GM08714 (cell line): ENCODE measurements around the gene PRUNE2.

Experiments
- H3K4me3 ChIP-seq: fragments of 200-500 bp; sonication (Bioruptor generic); 2 replicates; pipeline ENCODE4 v1.5.1; 2014; ENCODE audit warnings: mild to moderate bottlenecking, low read length, inconsistent platforms
- ZNF274 ChIP-seq: IDR thresholded peaks from 2 replicates; pipeline ENCODE4 v1.6.1; 2012; ENCODE audit warnings: mild to moderate bottlenecking, low read depth, low read length

Gene PRUNE2

GRCh38 chr9:76592974-76593347, 313.0 kb downstream of the PRUNE2 start:
- H3K4me3 ChIP-seq, result no peak overlapping the region
- TF ChIP-seq ZNF274, result no peak

- TF ChIP-seq ZNF274, result no peak
- H3K4me3 ChIP-seq, result no peak overlapping the region
Measured at GRCh38 chr9:76592091-76592973, 313.6 kb downstream of the PRUNE2 start.

DNA sequence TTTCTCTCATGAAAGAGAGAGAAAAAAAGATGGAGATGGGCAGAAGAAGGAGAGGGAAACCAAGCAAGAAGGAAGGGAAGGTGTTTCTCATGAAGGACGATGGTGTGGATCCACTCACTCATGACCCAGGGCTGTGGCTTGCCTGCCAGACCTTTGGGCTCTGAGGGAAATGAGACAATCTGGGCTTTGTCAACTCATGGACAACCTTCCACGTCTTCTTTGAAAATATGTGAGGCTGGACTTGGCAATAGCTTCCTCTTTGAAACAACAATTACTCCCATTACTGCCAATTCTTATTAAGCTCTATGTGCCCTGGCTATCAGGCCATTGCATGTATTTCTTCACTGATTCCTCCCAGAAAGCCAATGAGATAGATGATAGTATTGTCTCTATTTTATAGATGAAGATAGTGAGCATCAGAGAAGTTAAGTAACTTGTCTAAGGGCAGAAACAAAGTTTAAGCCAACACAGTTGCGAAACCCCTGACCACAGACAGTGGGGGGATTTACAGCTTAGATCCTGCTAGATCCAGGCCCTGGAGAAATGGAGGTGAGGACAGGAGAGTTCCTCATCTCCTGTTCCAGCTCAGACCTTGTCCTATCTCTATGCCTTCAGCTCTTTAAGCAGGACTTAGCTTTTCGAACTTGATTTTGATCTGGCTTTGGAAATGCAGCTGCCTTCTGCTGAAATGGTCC, 314.5 kb downstream of the PRUNE2 start:
- TF ChIP-seq ZNF274, result no peak
- no peak overlapping the region for H3K4me3 ChIP-seq

- no peak for TF ChIP-seq ZNF274
- H3K4me3 ChIP-seq, result no peak overlapping the region
Measured at GRCh38 chr9:76588316-76588715, 317.6 kb downstream of the PRUNE2 start.

GRCh38 chr9:76586390-76587314, 319.3 kb downstream of the PRUNE2 start:
- TF ChIP-seq ZNF274, result no peak
- no peak overlapping the region for H3K4me3 ChIP-seq

DNA sequence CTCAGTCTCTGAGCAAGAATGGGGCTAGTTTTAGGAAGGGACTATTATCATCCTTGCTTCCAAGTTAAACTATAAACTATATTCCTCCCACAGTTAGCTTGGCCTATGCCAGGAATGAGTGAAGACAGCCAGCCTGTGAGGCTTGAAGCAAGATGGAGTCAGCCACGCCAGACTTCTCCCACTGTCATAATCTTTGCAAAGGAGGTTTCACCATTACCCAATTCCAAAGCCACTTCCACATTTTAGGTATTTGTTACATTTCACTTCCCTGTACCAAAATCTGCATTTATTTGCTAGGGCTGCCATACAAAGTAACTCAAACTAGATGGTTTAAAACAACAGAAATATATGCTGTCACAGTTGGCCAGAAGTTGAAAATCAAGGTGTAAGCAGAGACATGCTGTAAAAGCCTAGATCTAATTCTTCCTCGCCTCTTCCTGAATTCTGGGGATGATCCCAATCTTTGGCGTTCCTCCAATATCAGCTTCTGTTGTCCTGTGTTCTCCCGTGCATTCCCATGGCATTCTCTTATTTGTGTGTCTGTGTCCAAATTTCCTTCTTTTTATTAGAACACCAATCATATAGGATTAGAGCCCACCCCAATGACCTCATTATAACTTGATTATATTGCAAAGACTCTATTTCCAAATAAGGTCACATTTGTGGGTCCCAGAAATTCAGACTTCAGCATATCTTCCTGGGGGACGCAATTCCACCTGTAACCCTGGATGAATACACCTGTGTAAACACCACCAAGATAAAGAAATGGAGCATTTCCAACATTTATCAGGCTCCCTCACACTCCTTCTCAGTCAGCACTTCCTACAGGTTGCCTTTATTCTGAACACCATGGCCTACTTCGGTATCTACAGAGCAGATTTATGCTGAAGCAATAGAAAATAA, 320.2 kb downstream of the PRUNE2 start:
- no peak for TF ChIP-seq ZNF274
- no peak overlapping the region for H3K4me3 ChIP-seq

GRCh38 chr9:76583256-76583655, 322.7 kb downstream of the PRUNE2 start:
- no peak for TF ChIP-seq ZNF274
- no peak overlapping the region for H3K4me3 ChIP-seq

DNA sequence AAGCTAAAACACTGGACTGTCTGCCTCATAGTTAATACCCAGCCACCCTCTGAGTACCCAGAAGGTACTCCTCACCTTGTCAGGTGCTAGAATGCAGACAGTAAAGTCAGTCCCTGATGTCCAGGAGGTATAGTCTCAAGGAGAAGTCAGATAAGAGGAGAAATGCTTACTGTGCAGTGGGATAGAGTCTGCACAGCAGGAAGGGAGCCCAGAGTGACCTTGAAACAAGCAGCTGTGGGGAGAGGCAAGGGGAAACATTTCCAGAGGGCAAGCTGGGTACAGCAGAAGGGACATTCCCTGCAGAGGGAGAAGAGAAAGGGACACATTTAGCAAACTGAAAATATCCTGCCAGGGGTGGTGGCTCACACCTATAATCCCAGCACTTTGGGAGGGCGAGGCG, 324.2 kb downstream of the PRUNE2 start:
- no peak for TF ChIP-seq ZNF274
- H3K4me3 ChIP-seq, result no peak overlapping the region

DNA sequence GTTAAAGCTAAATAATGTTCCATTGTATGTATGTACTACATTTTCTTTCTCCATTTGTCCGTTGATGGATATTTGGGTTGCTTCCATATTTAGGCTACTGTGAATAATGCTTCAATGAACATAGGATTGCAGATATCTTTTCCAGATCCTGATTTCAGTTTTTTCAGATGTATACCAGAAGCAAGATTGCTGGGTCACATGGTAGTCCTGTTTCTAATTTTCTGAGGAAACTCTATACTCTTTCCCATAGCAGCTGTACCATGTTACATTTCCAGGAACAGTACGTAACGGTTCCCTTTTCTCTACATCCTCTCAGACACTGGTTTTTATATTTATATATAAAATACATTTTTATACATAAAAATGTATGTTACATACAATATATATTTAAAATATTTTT, 325.1 kb downstream of the PRUNE2 start:
- no peak overlapping the region for H3K4me3 ChIP-seq

GRCh38 chr9:76580188-76580587, 325.7 kb downstream of the PRUNE2 start:
- no peak overlapping the region for H3K4me3 ChIP-seq
- no peak for TF ChIP-seq ZNF274

More for the DNA sequence above, 325.1 kb downstream of the PRUNE2 start:
- TF ChIP-seq ZNF274, result no peak

DNA sequence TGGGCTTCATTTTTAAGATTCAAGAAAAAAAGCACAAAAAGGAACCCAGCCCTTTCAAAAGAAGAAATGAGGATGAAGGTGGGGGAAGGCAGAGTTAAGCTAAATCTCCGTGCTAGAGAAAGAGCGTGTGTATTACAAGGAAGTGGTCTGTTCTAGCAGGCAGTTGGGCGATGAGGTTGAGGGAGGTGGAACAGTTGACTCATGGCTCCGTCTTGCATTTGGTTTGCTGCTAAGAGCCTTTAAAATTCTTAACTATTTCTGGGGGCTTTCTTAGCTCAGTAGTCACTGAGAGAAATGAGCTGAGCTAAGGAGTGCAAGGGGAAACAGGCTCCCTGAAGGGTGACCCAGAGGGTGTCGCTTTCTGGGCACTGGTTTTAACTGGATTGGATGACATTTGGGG, 329.6 kb downstream of the PRUNE2 start:
- TF ChIP-seq ZNF274, result no peak
- no peak overlapping the region for H3K4me3 ChIP-seq

DNA sequence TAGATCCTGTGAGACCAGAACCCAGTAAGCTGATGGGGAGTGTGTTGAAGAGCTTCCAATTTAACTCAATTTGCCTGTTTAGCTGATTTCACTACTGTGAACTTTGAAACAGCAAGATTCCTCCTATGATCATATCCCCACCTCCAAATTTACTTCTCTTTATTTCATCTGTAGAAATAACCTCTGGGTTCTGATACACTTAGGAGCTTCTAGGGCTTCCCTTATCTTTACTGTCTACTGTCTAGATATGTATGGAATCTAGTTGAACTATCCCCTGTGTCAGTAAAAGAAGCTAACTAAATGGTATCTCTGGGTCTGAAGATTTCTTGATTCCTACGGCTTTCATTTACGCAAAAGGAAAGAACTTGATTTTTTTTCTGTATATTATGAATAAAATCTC, 330.2 kb downstream of the PRUNE2 start:
- no peak for TF ChIP-seq ZNF274

More for the DNA sequence above, 330.2 kb downstream of the PRUNE2 start:
- H3K4me3 ChIP-seq, result no peak overlapping the region
